ENCODE data around the gene TERT.
"Not testable (repeated sequence)": the region's sequence is repeated elsewhere in the genome, so short reads cannot be mapped to it uniquely, and the experiment has no call there.

The TERT gene

DNA sequence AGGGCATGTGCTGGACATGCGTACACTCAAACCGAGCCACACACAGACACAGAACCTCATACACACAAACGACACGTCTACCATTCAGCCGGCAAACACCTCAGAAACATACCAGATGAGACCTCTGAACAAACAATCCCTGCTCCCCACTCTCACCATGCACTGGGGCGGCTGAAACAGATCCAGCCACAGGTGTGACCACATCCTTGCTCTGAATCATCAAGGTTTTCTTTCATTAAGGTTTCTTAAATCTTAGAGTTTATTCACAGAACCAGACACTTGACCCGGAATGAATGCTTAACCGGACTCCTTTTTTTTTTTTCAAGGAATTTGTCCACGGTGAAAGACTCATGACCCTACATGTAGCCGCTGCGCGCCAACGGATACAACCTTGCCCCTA lies 26.2 kb downstream of the TERT start:
- no peak overlapping the region for H3K27ac ChIP-seq
- H3K27me3 ChIP-seq (ENCODE audit: insufficient read depth, low read depth, severe bottlenecking) = no peaks in the 10 kb centered on the region
- no peak for DNase-seq
- TF ChIP-seq, protein P1, sequence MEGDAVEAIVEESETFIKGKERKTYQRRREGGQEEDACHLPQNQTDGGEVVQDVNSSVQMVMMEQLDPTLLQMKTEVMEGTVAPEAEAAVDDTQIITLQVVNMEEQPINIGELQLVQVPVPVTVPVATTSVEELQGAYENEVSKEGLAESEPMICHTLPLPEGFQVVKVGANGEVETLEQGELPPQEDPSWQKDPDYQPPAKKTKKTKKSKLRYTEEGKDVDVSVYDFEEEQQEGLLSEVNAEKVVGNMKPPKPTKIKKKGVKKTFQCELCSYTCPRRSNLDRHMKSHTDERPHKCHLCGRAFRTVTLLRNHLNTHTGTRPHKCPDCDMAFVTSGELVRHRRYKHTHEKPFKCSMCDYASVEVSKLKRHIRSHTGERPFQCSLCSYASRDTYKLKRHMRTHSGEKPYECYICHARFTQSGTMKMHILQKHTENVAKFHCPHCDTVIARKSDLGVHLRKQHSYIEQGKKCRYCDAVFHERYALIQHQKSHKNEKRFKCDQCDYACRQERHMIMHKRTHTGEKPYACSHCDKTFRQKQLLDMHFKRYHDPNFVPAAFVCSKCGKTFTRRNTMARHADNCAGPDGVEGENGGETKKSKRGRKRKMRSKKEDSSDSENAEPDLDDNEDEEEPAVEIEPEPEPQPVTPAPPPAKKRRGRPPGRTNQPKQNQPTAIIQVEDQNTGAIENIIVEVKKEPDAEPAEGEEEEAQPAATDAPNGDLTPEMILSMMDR (IDR thresholded peaks at IDR 0.05; ENCODE audit: low read depth, low read length) = no peak
- peaks cover 4% of the 10 kb centered on the region for H3K9me3 ChIP-seq (ENCODE audit: severe bottlenecking)
- no peaks in the 10 kb centered on the region for H3K36me3 ChIP-seq
- no peak overlapping the region for H3K4me3 ChIP-seq (ENCODE audit: low read depth, low read length)

- no peak for DNase-seq
- TF ChIP-seq, protein P1 (IDR thresholded peaks at IDR 0.05; ENCODE audit: low read depth, low read length) = no peak
- Histone ChIP-seq H3K27ac (no peak overlapping the region), H3K4me3 (ENCODE audit: low read depth, low read length) (no peak overlapping the region), H3K27me3 (ENCODE audit: insufficient read depth, low read depth, severe bottlenecking) (no peaks in the 10 kb centered on the region), H3K9me3 (ENCODE audit: severe bottlenecking) (peaks cover 4% of the 10 kb centered on the region), H3K36me3 (no peaks in the 10 kb centered on the region)
These were observed 26.8 kb downstream of the TERT start for GRCh38 chr5:1268056-1268455.

GRCh38 chr5:1267464-1267863 lies 27.4 kb downstream of the TERT start:
- not testable (repeated sequence) for DNase-seq; H3K36me3 ChIP-seq; H3K27ac ChIP-seq; H3K27me3 ChIP-seq (ENCODE audit: insufficient read depth, low read depth, severe bottlenecking); H3K4me3 ChIP-seq (ENCODE audit: low read depth, low read length)
- peaks cover 10% of the 10 kb centered on the region for H3K9me3 ChIP-seq (ENCODE audit: severe bottlenecking)

- Histone ChIP-seq H3K27me3 (ENCODE audit: insufficient read depth, low read depth, severe bottlenecking) (no peaks in the 10 kb centered on the region), H3K27ac (no peak overlapping the region), H3K9me3 (ENCODE audit: severe bottlenecking) (peaks cover 17% of the 10 kb centered on the region), H3K4me3 (ENCODE audit: low read depth, low read length) (no peak overlapping the region), H3K36me3 (no peaks in the 10 kb centered on the region)
- no peak for DNase-seq
- TF ChIP-seq, protein P1 (IDR thresholded peaks at IDR 0.05; ENCODE audit: low read depth, low read length) = no peak
These were observed 28.1 kb downstream of the TERT start for GRCh38 chr5:1266791-1267190.

GRCh38 chr5:1265461-1266455 lies 29.1 kb downstream of the TERT start:
- no peaks in the 10 kb centered on the region for H3K27me3 ChIP-seq (ENCODE audit: insufficient read depth, low read depth, severe bottlenecking)
- no peak for DNase-seq
- TF ChIP-seq, protein P1 (IDR thresholded peaks at IDR 0.05; ENCODE audit: low read depth, low read length) = no peak
- no peaks in the 10 kb centered on the region for H3K36me3 ChIP-seq
- no peak overlapping the region for H3K27ac ChIP-seq
- H3K4me3 ChIP-seq (ENCODE audit: low read depth, low read length) = no peak overlapping the region
- H3K9me3 ChIP-seq (ENCODE audit: severe bottlenecking) = peaks cover 27% of the 10 kb centered on the region

DNA sequence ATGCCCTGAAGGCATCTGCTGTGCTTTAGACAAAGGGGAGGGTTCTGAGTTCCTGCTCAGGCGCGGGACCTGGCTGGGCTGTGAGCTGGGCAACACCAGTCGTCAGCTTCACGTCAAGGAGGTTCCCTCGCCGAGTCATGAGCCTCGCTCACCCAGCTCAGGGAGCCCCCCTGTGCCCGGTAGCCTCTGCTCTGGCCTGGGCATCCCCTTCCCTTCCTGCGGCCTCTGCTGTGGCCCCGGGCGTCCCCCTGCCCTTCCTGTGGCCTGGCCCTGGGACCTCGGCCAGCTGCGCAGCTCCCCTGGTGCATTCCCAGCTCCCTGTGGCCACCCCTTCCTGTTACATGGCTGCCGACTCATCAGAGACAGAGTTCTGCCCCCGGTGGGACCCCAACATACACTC lies 29.8 kb downstream of the TERT start:
- no peak for DNase-seq
- Histone ChIP-seq H3K27ac (no peak overlapping the region), H3K9me3 (ENCODE audit: severe bottlenecking) (peaks cover 30% of the 10 kb centered on the region), H3K4me3 (ENCODE audit: low read depth, low read length) (no peak overlapping the region), H3K27me3 (ENCODE audit: insufficient read depth, low read depth, severe bottlenecking) (no peaks in the 10 kb centered on the region), H3K36me3 (no peaks in the 10 kb centered on the region)
- TF ChIP-seq, protein P1 (IDR thresholded peaks at IDR 0.05; ENCODE audit: low read depth, low read length) = no peak
